Type B pancreatic cell (in vitro differentiated cells): ENCODE measurements around the gene ITPA. TPM values are rescaled to one million over a fixed set of nuclear protein-coding genes. Genes with fewer than 3 reads are reported as not detected.

Experiments used
- DNase-seq: peaks from one replicate; pipeline ENCODE4 v3.0.0; 2021; ENCODE audit warnings: mixed read lengths; ENCODE audit not compliant: unreplicated experiment; ENCODE audit errors: extremely low spot score
- H3K27ac Mint-ChIP-seq: 2 replicates; pipeline ENCODE4 v1.8.0; 2021; ENCODE audit warnings: mild to moderate bottlenecking, mixed read lengths
- H3K27me3 Mint-ChIP-seq: 2 replicates; pipeline ENCODE4 v1.8.0; 2021; ENCODE audit warnings: mixed read lengths
- H3K36me3 Mint-ChIP-seq: 2 replicates; pipeline ENCODE4 v1.8.0; 2021; ENCODE audit warnings: mixed read lengths
- H3K4me1 Mint-ChIP-seq: one replicate; pipeline ENCODE4 v1.8.0; 2021; ENCODE audit warnings: mixed read lengths; ENCODE audit not compliant: unreplicated experiment
- H3K4me3 Mint-ChIP-seq: 2 replicates; pipeline ENCODE4 v1.8.0; 2021; ENCODE audit warnings: mild to moderate bottlenecking, mixed read lengths
- H3K9me3 Mint-ChIP-seq: 2 replicates; pipeline ENCODE4 v1.8.0; 2021; ENCODE audit warnings: mixed read lengths
- CTCF ChIP-seq: fragments of 200-600 bp; sonication (generic); conservative IDR thresholded peaks from 2 replicates; pipeline ENCODE4 v1.5.0; 2021; ENCODE audit warnings: antibody characterized with exemption, mild to moderate bottlenecking
- long read RNA-seq: library from polyadenylated mRNA; unstranded; transcript quantifications from one replicate; pipeline ENCODE4 v2.0.0, GENCODE V29; 2020
- total RNA-seq: library from RNA; stranded (reverse); gene quantifications from 2 replicates; pipeline ENCODE4 v1.2.1, GENCODE V29; 2021; ENCODE audit warnings: low replicate concordance

ITPA gene
- 51.7 and 59.7 TPM in 2 replicates for total RNA-seq
- long read RNA-seq, transcript ITPA-201 (8 exons, 1,185 nt): major isoform, 54 of 74 reads
- long read RNA-seq, partial matches to known transcripts: 1 of 74 reads
- long read RNA-seq, other reads (novel, unspliced or antisense): 14 of 74 reads

GRCh38 chr20:3209257-3209945 lies at the start of gene ITPA:
Gene ITPA (plus strand): TSS chr20:3209498. CDS start chr20:3209552, 54 bp downstream.
- H3K27me3 Mint-ChIP-seq: no peaks in the 10 kb centered on the region
- H3K4me3 Mint-ChIP-seq: peak within 1 kb of the TSS; percentile 93
- H3K4me1 Mint-ChIP-seq: peaks cover 8% of the 10 kb centered on the region
- peak within 1 kb of the TSS; percentile 89 for H3K27ac Mint-ChIP-seq
- no peak for DNase-seq
- TF ChIP-seq CTCF: no peak
- no peaks in the 10 kb centered on the region for H3K9me3 Mint-ChIP-seq
- peaks cover 3% of the 10 kb centered on the region for H3K36me3 Mint-ChIP-seq

GRCh38 chr20:3160418-3160817 lies 48.9 kb upstream of the ITPA start:
- no peaks in the 10 kb centered on the region for H3K27me3 Mint-ChIP-seq
- no peak for DNase-seq
- no peak overlapping the region for H3K4me3 Mint-ChIP-seq
- H3K36me3 Mint-ChIP-seq: no peaks in the 10 kb centered on the region
- no peak overlapping the region for H3K27ac Mint-ChIP-seq
- peaks cover 16% of the 10 kb centered on the region for H3K4me1 Mint-ChIP-seq
- H3K9me3 Mint-ChIP-seq: no peaks in the 10 kb centered on the region
- no peak for TF ChIP-seq CTCF

- no peaks in the 10 kb centered on the region for H3K36me3 Mint-ChIP-seq
- no peak for TF ChIP-seq CTCF
- no peak for DNase-seq
- no peaks in the 10 kb centered on the region for H3K27me3 Mint-ChIP-seq
- peak overlapping the region; percentile 71 for H3K27ac Mint-ChIP-seq
- no peaks in the 10 kb centered on the region for H3K9me3 Mint-ChIP-seq
- H3K4me3 Mint-ChIP-seq: peak overlapping the region; percentile 75
- H3K4me1 Mint-ChIP-seq: peaks cover 16% of the 10 kb centered on the region
Measured at GRCh38 chr20:3161316-3162079, 47.8 kb upstream of the ITPA start.

DNA sequence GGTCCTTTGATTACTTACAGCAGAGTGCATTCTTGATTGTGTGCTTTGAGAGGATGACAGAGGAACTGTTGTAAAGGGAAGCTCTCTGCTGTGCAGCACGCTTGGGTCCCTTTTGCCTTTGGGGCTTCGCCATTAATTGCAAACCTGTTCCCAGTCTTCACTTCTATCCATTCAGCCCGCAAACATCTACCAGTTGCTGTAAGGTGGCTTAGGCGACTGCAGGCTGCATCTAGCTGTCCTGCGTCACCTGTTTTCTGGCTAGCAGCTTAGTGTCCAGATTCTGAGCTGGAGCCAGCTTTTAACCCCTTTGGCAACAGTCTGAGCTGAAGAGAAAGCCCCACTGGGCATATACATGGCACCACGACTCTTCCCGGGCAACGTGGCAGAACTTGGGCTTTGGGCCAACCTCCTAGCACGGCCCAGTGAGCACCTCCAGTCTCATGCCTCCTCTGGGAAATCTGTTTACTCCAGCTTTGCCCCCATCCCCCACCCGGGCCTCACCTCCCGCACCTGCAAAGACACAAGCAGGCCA lies 47.2 kb upstream of the ITPA start:
- no peak for TF ChIP-seq CTCF
- no peak overlapping the region for H3K4me3 Mint-ChIP-seq
- DNase-seq: no peak
- H3K27me3 Mint-ChIP-seq: no peaks in the 10 kb centered on the region
- H3K9me3 Mint-ChIP-seq: no peaks in the 10 kb centered on the region
- peaks cover 15% of the 10 kb centered on the region for H3K4me1 Mint-ChIP-seq
- H3K36me3 Mint-ChIP-seq: no peaks in the 10 kb centered on the region
- no peak overlapping the region for H3K27ac Mint-ChIP-seq

- Mint-ChIP-seq H3K4me1 (peaks cover 5% of the 10 kb centered on the region), H3K27me3 (peaks cover under 1% of the 10 kb centered on the region), H3K27ac (no peak overlapping the region), H3K36me3 (no peaks in the 10 kb centered on the region), H3K9me3 (no peaks in the 10 kb centered on the region), H3K4me3 (no peak overlapping the region)
- TF ChIP-seq CTCF: no peak
- no peak for DNase-seq
Measured at GRCh38 chr20:3163099-3164042, 45.9 kb upstream of the ITPA start.
